Measurements from ENCODE around the gene TRANK1. TPM values are rescaled to one million over a fixed set of nuclear protein-coding genes. Genes with fewer than 3 reads are reported as not detected.
A peak's percentile ranks its signal among the peaks of the same experiment; 100 is the strongest.

Gene TRANK1
- total and polyA plus RNA-seq, 2 experiments from 2014 or later, result 5.2 to 10.3 TPM

GRCh38 chr3:36969540-36970432 lies 24.9 kb upstream of the TRANK1 start:
- Histone ChIP-seq H3K27me3 (replicated peaks; ENCODE audit: insufficient read depth) (no peaks in the 10 kb centered on the region), H3K9me3 (ENCODE audit: low read depth) (no peaks in the 10 kb centered on the region), H3K79me2 (ENCODE audit: insufficient read depth) (no peaks in the 10 kb centered on the region), H3K9ac (no peak overlapping the region), H3K9me2 (ENCODE audit: insufficient read depth) (no peaks in the 10 kb centered on the region), H2AFZ (no peak overlapping the region), H3K36me3 (ENCODE audit: low read depth) (no peaks in the 10 kb centered on the region), H4K20me1 (ENCODE audit: insufficient read depth) (no peaks in the 10 kb centered on the region), H3F3A (ENCODE audit: insufficient read depth) (no peaks in the 10 kb centered on the region), H3K4me1 (ENCODE audit: insufficient read depth) (0 out of 2 replicates have a peak, but pooled peaks cover 8% of the 10 kb centered on the region), H3K4me3 (no peak overlapping the region), H3K27ac (no peak overlapping the region), H3K4me2 (ENCODE audit: unreplicated experiment) (no peak overlapping the region)
- TF ChIP-seq EZH2phosphoT487 (IDR thresholded peaks at IDR 0.05; ENCODE audit: insufficient read depth, low read depth) (no peak), EZH2 (IDR thresholded peaks at IDR 0.05; ENCODE audit: insufficient read depth, poor library complexity, severe bottlenecking) (no peak)
- peak; percentile 65 for DNase-seq
- 47 to 49% methylated on average over 2 to 4 of the region's 4 CpGs for WGBS, 2 experiments (ENCODE audit: low coverage in 1 of 2, low lambda C conversion rate in 2 of 2, missing lambda C conversion rate in 2 of 2)
- in situ Hi-C loops (cut with MboI), result loop anchor here (10.0 kb wide), 1 partner anchor 235 kb away; no protein-coding TSS in a partner anchor

GRCh38 chr3:36969085-36969484 lies 24.2 kb upstream of the TRANK1 start:
- no peaks in the 10 kb centered on the region for H3K36me3 ChIP-seq (ENCODE audit: low read depth)
- H3K4me2 ChIP-seq (ENCODE audit: unreplicated experiment), result no peak overlapping the region
- TF ChIP-seq EZH2 (IDR thresholded peaks at IDR 0.05; ENCODE audit: insufficient read depth, poor library complexity, severe bottlenecking), result no peak
- TF ChIP-seq EZH2phosphoT487 (IDR thresholded peaks at IDR 0.05; ENCODE audit: insufficient read depth, low read depth), result no peak
- no peaks in the 10 kb centered on the region for H3K79me2 ChIP-seq (ENCODE audit: insufficient read depth)
- no peaks in the 10 kb centered on the region for H3K9me2 ChIP-seq (ENCODE audit: insufficient read depth)
- in situ Hi-C loops (cut with MboI), result no loop called here
- no peak overlapping the region for H3K9ac ChIP-seq
- H3K27me3 ChIP-seq (replicated peaks; ENCODE audit: insufficient read depth), result no peaks in the 10 kb centered on the region
- WGBS, 2 experiments (ENCODE audit: low coverage in 1 of 2, low lambda C conversion rate in 2 of 2, missing lambda C conversion rate in 2 of 2), result 75 to 80% methylated on average over 4 of the region's 4 CpGs
- H2AFZ ChIP-seq, result no peak overlapping the region
- H3K4me1 ChIP-seq (ENCODE audit: insufficient read depth), result 0 out of 2 replicates have a peak, but pooled peaks cover 8% of the 10 kb centered on the region
- no peaks in the 10 kb centered on the region for H4K20me1 ChIP-seq (ENCODE audit: insufficient read depth)
- H3F3A ChIP-seq (ENCODE audit: insufficient read depth), result no peaks in the 10 kb centered on the region
- DNase-seq, result no peak
- H3K4me3 ChIP-seq, result no peak overlapping the region
- no peak overlapping the region for H3K27ac ChIP-seq
- no peaks in the 10 kb centered on the region for H3K9me3 ChIP-seq (ENCODE audit: low read depth)

GRCh38 chr3:36965440-36965839 lies 20.6 kb upstream of the TRANK1 start:
- Histone ChIP-seq H4K20me1 (ENCODE audit: insufficient read depth) (no peaks in the 10 kb centered on the region), H3K36me3 (ENCODE audit: low read depth) (no peaks in the 10 kb centered on the region), H3K27me3 (replicated peaks; ENCODE audit: insufficient read depth) (no peaks in the 10 kb centered on the region), H3K79me2 (ENCODE audit: insufficient read depth) (no peaks in the 10 kb centered on the region), H3F3A (ENCODE audit: insufficient read depth) (no peaks in the 10 kb centered on the region), H3K9ac (no peak overlapping the region), H2AFZ (no peak overlapping the region), H3K4me3 (no peak overlapping the region), H3K4me1 (ENCODE audit: insufficient read depth) (0 out of 2 replicates have a peak, but pooled peaks cover 8% of the 10 kb centered on the region), H3K4me2 (ENCODE audit: unreplicated experiment) (no peak overlapping the region), H3K27ac (no peak overlapping the region), H3K9me2 (ENCODE audit: insufficient read depth) (no peaks in the 10 kb centered on the region), H3K9me3 (ENCODE audit: low read depth) (no peaks in the 10 kb centered on the region)
- 82 to 87% methylated on average over 3 of the region's 3 CpGs for WGBS, 2 experiments (ENCODE audit: low coverage in 1 of 2, low lambda C conversion rate in 2 of 2, missing lambda C conversion rate in 2 of 2)
- in situ Hi-C loops (cut with MboI), result no loop called here
- TF ChIP-seq EZH2 (IDR thresholded peaks at IDR 0.05; ENCODE audit: insufficient read depth, poor library complexity, severe bottlenecking) (no peak), EZH2phosphoT487 (IDR thresholded peaks at IDR 0.05; ENCODE audit: insufficient read depth, low read depth) (no peak)
- no peak for DNase-seq

- no peak overlapping the region for H2AFZ ChIP-seq
- no peak overlapping the region for H3K27ac ChIP-seq
- 0 out of 2 replicates have a peak, but pooled peaks cover 3% of the 10 kb centered on the region for H3K4me1 ChIP-seq (ENCODE audit: insufficient read depth)
- H3K9me2 ChIP-seq (ENCODE audit: insufficient read depth), result no peaks in the 10 kb centered on the region
- no peaks in the 10 kb centered on the region for H3K36me3 ChIP-seq (ENCODE audit: low read depth)
- H3K4me2 ChIP-seq (ENCODE audit: unreplicated experiment), result no peak overlapping the region
- H3K9me3 ChIP-seq (ENCODE audit: low read depth), result no peaks in the 10 kb centered on the region
- in situ Hi-C loops (cut with MboI), result no loop called here
- no peaks in the 10 kb centered on the region for H3F3A ChIP-seq (ENCODE audit: insufficient read depth)
- no peak for DNase-seq
- H3K27me3 ChIP-seq (replicated peaks; ENCODE audit: insufficient read depth), result no peaks in the 10 kb centered on the region
- H3K9ac ChIP-seq, result no peak overlapping the region
- no peaks in the 10 kb centered on the region for H3K79me2 ChIP-seq (ENCODE audit: insufficient read depth)
- no peaks in the 10 kb centered on the region for H4K20me1 ChIP-seq (ENCODE audit: insufficient read depth)
- H3K4me3 ChIP-seq, result no peak overlapping the region
- TF ChIP-seq EZH2 (IDR thresholded peaks at IDR 0.05; ENCODE audit: insufficient read depth, poor library complexity, severe bottlenecking) (no peak), EZH2phosphoT487 (IDR thresholded peaks at IDR 0.05; ENCODE audit: insufficient read depth, low read depth) (no peak)
Observed at GRCh38 chr3:36964817-36965216, 20.0 kb upstream of the TRANK1 start.
